Measurements from ENCODE around the gene PELI2.
A peak's percentile ranks its signal among the peaks of the same experiment; 100 is the strongest.
"Not testable (repeated sequence)": the region's sequence is repeated elsewhere in the genome, so short reads cannot be mapped to it uniquely, and the experiment has no call there.

Gene PELI2

GRCh38 chr14:56144176-56144575 is 26.0 kb downstream of the PELI2 start:
- no peak for DNase-seq

GRCh38 chr14:56145181-56145769 is 27.1 kb downstream of the PELI2 start:
- no peak for DNase-seq

GRCh38 chr14:56145965-56146364 is 27.8 kb downstream of the PELI2 start:
- DNase-seq = no peak

- DNase-seq = no peak
Measured at GRCh38 chr14:56147449-56147848, 29.2 kb downstream of the PELI2 start.

- peak in 1 of 2 experiments; percentile 54 for DNase-seq
Measured at GRCh38 chr14:56147986-56148901, 30.0 kb downstream of the PELI2 start.

GRCh38 chr14:56149151-56149550 is 30.9 kb downstream of the PELI2 start:
- DNase-seq = no peak

GRCh38 chr14:56149995-56150394 is 31.8 kb downstream of the PELI2 start:
- DNase-seq = peak; percentile 78 to 79

GRCh38 chr14:56150645-56151345 is 32.6 kb downstream of the PELI2 start:
- DNase-seq = peak; percentile 53 to 74

GRCh38 chr14:56152221-56152620 is 34.0 kb downstream of the PELI2 start:
- no peak for DNase-seq

GRCh38 chr14:56153267-56153666 is 35.1 kb downstream of the PELI2 start:
- DNase-seq = no peak

- DNase-seq = no peak
Measured at GRCh38 chr14:56154321-56154720, 36.1 kb downstream of the PELI2 start.

GRCh38 chr14:56156096-56156495 is 37.9 kb downstream of the PELI2 start:
- DNase-seq = no peak

GRCh38 chr14:56159066-56159465 is 40.9 kb downstream of the PELI2 start:
- no peak for DNase-seq

- peak; percentile 96 to 98 for DNase-seq
Measured at GRCh38 chr14:56160088-56160487, 41.9 kb downstream of the PELI2 start.

GRCh38 chr14:56161658-56162057 is 43.4 kb downstream of the PELI2 start:
- no peak for DNase-seq

- no peak for DNase-seq
Measured at GRCh38 chr14:56162476-56162875, 44.3 kb downstream of the PELI2 start.

- not testable (repeated sequence) for DNase-seq
Measured at GRCh38 chr14:56166579-56166978, 48.4 kb downstream of the PELI2 start.

- DNase-seq = no peak
Measured at GRCh38 chr14:56168007-56168616, 49.9 kb downstream of the PELI2 start.

- no peak for DNase-seq
Measured at GRCh38 chr14:56170028-56170427, 51.8 kb downstream of the PELI2 start.

GRCh38 chr14:56170877-56171422 is 52.7 kb downstream of the PELI2 start:
- peak in 1 of 2 experiments; percentile 61 for DNase-seq

- DNase-seq = no peak
Measured at GRCh38 chr14:56172074-56172473, 53.9 kb downstream of the PELI2 start.

- no peak for DNase-seq
Measured at GRCh38 chr14:56172571-56172971, 54.4 kb downstream of the PELI2 start.

Measured in NCI-H524 (cell line).